Measurements from ENCODE around the gene CEACAM19. TPM values are rescaled to one million over a fixed set of nuclear protein-coding genes. Genes with fewer than 3 reads are reported as not detected.

Gene CEACAM19
- total and polyA plus RNA-seq, 10 of the 15 experiments (the other 5 are each of a cell fraction or from before 2014, with no cell fraction given) = 0.13 to 0.31 (median 0.17) TPM; not detected in 4

DNA sequence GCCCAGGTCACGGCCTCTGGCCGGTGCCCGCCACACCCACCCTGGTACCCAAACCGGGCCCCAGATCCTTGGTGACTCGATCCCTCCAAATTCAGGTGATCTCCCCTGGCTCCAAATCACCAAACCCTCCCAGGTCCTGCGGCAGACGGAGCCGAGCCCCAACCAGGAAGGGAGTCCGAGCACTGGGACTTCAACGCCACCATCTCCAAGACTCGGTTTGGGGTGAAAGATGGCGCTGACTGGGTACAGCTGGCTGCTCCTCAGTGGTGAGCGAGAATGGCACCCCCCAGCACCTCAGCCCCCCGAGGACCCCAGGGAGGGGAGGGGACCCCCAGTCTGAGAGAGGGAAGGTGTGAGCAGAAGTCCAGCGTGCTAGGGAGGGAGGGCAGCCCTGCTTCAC lies 29.9 kb downstream of the CEACAM19 start:
- no peaks in the 10 kb centered on the region for H3K79me2 ChIP-seq (ENCODE audit: control insufficient read depth, insufficient read depth, low read length)
- H2AFZ ChIP-seq (ENCODE audit: control insufficient read depth, low read depth, low read length) = no peak overlapping the region
- 52% methylated on average over 15 of the region's 15 CpGs for WGBS (ENCODE audit: insufficient coverage, insufficient replicate concordance, low lambda C conversion rate, missing lambda C conversion rate)
- H3K27me3 ChIP-seq (replicated peaks in 1 of 2; ENCODE audit: control insufficient read depth in 2 of 2, insufficient read depth in 2 of 2, low read length in 1 of 2) = no peaks in the 10 kb centered on the region; a peak in 1 of 4 replicates
- intact Hi-C loops (cut with micrococcal nuclease; ENCODE audit: unreplicated experiment) = no loop called here
- no peaks in the 10 kb centered on the region for H3K36me3 ChIP-seq (ENCODE audit: control insufficient read depth in 2 of 2, insufficient read depth in 2 of 2, low read length in 1 of 2)
- ATAC-seq = no peak
- H3K9ac ChIP-seq (ENCODE audit: control insufficient read depth, insufficient read depth, low read length) = no peak overlapping the region
- H3K4me1 ChIP-seq (ENCODE audit: control insufficient read depth, insufficient read depth, low read length) = no peaks in the 10 kb centered on the region; the same call in 1 of the 2 replicates
- H3K4me3 ChIP-seq = no peak overlapping the region
- ChIA-PET RAD21 (ENCODE audit: unreplicated experiment) (no interaction called here), CTCF (interaction anchor here (1.2 kb wide), 1 partner anchor 83 kb away, joined by 4 read pairs; no protein-coding TSS in a partner anchor), POLR2A (no interaction called here), SMC1A (ENCODE audit: uncharacterized antibody, unreplicated experiment) (interaction anchor here (0.7 to 1.2 kb wide), 2 partner anchors 21 to 69 kb away, joined by 3 read pairs; no protein-coding TSS in a partner anchor)
- no peak for FAIRE-seq
- H3K27ac ChIP-seq (ENCODE audit: control insufficient read depth, insufficient read depth) = no peak overlapping the region
- DNase-seq (ENCODE audit: low read depth, low spot score) = no peak
- BruUV-seq (replicated peaks) = no TSS peak
- no peak overlapping the region for H3K4me2 ChIP-seq (ENCODE audit: control insufficient read depth, insufficient read depth)
- no peaks in the 10 kb centered on the region for H3K9me3 ChIP-seq (replicated peaks; ENCODE audit: control insufficient read depth, insufficient read depth, low read length)
- TF ChIP-seq ZNF622 (IDR thresholded peaks at IDR 0.05) = no peak
- TF ChIP-seq CHD2 (IDR thresholded peaks at IDR 0.05; ENCODE audit: borderline replicate concordance, low read depth, low read length) = no peak
- TF ChIP-seq, protein P1, sequence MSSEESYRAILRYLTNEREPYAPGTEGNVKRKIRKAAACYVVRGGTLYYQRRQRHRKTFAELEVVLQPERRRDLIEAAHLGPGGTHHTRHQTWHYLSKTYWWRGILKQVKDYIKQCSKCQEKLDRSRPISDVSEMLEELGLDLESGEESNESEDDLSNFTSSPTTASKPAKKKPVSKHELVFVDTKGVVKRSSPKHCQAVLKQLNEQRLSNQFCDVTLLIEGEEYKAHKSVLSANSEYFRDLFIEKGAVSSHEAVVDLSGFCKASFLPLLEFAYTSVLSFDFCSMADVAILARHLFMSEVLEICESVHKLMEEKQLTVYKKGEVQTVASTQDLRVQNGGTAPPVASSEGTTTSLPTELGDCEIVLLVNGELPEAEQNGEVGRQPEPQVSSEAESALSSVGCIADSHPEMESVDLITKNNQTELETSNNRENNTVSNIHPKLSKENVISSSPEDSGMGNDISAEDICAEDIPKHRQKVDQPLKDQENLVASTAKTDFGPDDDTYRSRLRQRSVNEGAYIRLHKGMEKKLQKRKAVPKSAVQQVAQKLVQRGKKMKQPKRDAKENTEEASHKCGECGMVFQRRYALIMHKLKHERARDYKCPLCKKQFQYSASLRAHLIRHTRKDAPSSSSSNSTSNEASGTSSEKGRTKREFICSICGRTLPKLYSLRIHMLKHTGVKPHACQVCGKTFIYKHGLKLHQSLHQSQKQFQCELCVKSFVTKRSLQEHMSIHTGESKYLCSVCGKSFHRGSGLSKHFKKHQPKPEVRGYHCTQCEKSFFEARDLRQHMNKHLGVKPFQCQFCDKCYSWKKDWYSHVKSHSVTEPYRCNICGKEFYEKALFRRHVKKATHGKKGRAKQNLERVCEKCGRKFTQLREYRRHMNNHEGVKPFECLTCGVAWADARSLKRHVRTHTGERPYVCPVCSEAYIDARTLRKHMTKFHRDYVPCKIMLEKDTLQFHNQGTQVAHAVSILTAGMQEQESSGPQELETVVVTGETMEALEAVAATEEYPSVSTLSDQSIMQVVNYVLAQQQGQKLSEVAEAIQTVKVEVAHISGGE (CRISPR knock-in tag; IDR thresholded peaks at IDR 0.05) = no peak
- TF ChIP-seq PML (IDR thresholded peaks at IDR 0.05; ENCODE audit: low read length) = no peak
- TF ChIP-seq MXI1 (IDR thresholded peaks at IDR 0.05; ENCODE audit: low read depth, low read length) = no peak
- no peak for TF ChIP-seq KDM1A (IDR thresholded peaks at IDR 0.05; ENCODE audit: borderline replicate concordance)
- TF ChIP-seq CEBPB (IDR thresholded peaks at IDR 0.05; ENCODE audit: borderline replicate concordance in 1 of 2, low read depth in 2 of 2, low read length in 2 of 2) = no peak
- TF ChIP-seq SIX5 (IDR thresholded peaks at IDR 0.05; ENCODE audit: low read depth, low read length, severe bottlenecking) = no peak
- TF ChIP-seq, protein P2, sequence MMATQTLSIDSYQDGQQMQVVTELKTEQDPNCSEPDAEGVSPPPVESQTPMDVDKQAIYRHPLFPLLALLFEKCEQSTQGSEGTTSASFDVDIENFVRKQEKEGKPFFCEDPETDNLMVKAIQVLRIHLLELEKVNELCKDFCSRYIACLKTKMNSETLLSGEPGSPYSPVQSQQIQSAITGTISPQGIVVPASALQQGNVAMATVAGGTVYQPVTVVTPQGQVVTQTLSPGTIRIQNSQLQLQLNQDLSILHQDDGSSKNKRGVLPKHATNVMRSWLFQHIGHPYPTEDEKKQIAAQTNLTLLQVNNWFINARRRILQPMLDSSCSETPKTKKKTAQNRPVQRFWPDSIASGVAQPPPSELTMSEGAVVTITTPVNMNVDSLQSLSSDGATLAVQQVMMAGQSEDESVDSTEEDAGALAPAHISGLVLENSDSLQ (IDR thresholded peaks at IDR 0.05) = no peak
- no peak for TF ChIP-seq CHD4 (IDR thresholded peaks at IDR 0.05)
- no peak for TF ChIP-seq BCL11A (IDR thresholded peaks at IDR 0.05; ENCODE audit: low read depth, low read length)
- no peak for TF ChIP-seq ZBED1 (IDR thresholded peaks at IDR 0.05; ENCODE audit: borderline replicate concordance)
- TF ChIP-seq, protein P3, sequence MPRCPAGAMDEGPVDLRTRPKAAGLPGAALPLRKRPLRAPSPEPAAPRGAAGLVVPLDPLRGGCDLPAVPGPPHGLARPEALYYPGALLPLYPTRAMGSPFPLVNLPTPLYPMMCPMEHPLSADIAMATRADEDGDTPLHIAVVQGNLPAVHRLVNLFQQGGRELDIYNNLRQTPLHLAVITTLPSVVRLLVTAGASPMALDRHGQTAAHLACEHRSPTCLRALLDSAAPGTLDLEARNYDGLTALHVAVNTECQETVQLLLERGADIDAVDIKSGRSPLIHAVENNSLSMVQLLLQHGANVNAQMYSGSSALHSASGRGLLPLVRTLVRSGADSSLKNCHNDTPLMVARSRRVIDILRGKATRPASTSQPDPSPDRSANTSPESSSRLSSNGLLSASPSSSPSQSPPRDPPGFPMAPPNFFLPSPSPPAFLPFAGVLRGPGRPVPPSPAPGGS (IDR thresholded peaks at IDR 0.05; ENCODE audit: borderline replicate concordance, insufficient read depth, low read depth, low read length, poor library complexity, severe bottlenecking) = no peak
- no peak for TF ChIP-seq FOXM1 (IDR thresholded peaks at IDR 0.05; ENCODE audit: low read depth, low read length)
- in situ Hi-C loops (cut with MboI) = no loop called here
- no peaks in the 10 kb centered on the region for H4K20me1 ChIP-seq (ENCODE audit: control insufficient read depth, insufficient read depth)
